Thymus (tissue), 11 donors: ENCODE data around the gene DDX54. TPM values are rescaled to one million over a fixed set of nuclear protein-coding genes. Genes with fewer than 3 reads are reported as not detected.

ENCODE experiments used
- DNase-seq, 9 donors: peaks; one replicate each; pipeline ENCODE4 v3.0.0-alpha.2; 2013; ENCODE audit warnings: low spot score in 9 of 9, low read depth in 6 of 9, missing footprints in 1 of 9
- H3K27ac ChIP-seq, 2 donors: one replicate each; pipeline ENCODE4 v1.5.1; 2013; ENCODE audit warnings: control low read depth in 1 of 2, low read depth in 1 of 2, low read length in 1 of 2, mild to moderate bottlenecking in 1 of 2, moderate library complexity in 1 of 2
- H3K27me3 ChIP-seq, 2 donors: one replicate each; pipeline ENCODE4 v1.5.1; 2013; ENCODE audit warnings: low read length in 1 of 2; ENCODE audit not compliant: control insufficient read depth in 2 of 2, insufficient read depth in 1 of 2
- H3K36me3 ChIP-seq, 2 donors: one replicate each; pipeline ENCODE4 v1.5.1; 2013; ENCODE audit warnings: low read length in 1 of 2, mild to moderate bottlenecking in 1 of 2, moderate library complexity in 1 of 2; ENCODE audit not compliant: control insufficient read depth in 2 of 2, insufficient read depth in 2 of 2
- H3K4me1 ChIP-seq, 2 donors: one replicate each; pipeline ENCODE4 v1.5.1; 2013; ENCODE audit warnings: low read length in 2 of 2; ENCODE audit not compliant: control insufficient read depth in 2 of 2, insufficient read depth in 2 of 2
- H3K4me3 ChIP-seq, 2 donors: one replicate each; pipeline ENCODE4 v1.5.1; 2013; ENCODE audit warnings: low read length in 2 of 2, control low read depth in 1 of 2, mild to moderate bottlenecking in 1 of 2
- H3K9me3 ChIP-seq, 2 donors: one replicate each; pipeline ENCODE4 v1.5.1; 2013; ENCODE audit warnings: low read length in 1 of 2, mild to moderate bottlenecking in 1 of 2; ENCODE audit not compliant: control insufficient read depth in 2 of 2, insufficient read depth in 1 of 2
- WGBS: extraction: QIAGEN DNeasy Blood & Tissue Kit; methylation state at CpG from one replicate; pipeline ENCODE4 v1.1.7; 2013; 5-methylcytosine and 5-hydroxymethylcytosine counted together
- polyA plus RNA-seq: library from polyadenylated mRNA; stranded (reverse); fragments of 200-250 nt; gene quantifications from one replicate; pipeline ENCODE4 v1.2.3, GENCODE V29; 2013
- total RNA-seq: library from RNA; stranded (reverse); fragments of 120-200 nt; gene quantifications from one replicate; pipeline ENCODE4 v1.2.4, GENCODE V29; 2013
- donor health status: healthy.

The DDX54 gene
- total and polyA plus RNA-seq, 2 donors: 23.6 to 49.8 TPM

- Histone ChIP-seq H3K4me1 (peaks cover 19 to 27% of the 10 kb centered on the region in 2 donors), H3K4me3 (no peak overlapping the region), H3K36me3 (no peaks in the 10 kb centered on the region), H3K9me3 (no peaks in the 10 kb centered on the region), H3K27me3 (no peaks in the 10 kb centered on the region), H3K27ac (no peak overlapping the region)
- no peak for DNase-seq
- WGBS: 97% methylated on average over 3 of the region's 3 CpGs
These were observed 19.5 kb upstream of the DDX54 start for GRCh38 chr12:113204804-113205203.

GRCh38 chr12:113203852-113204760, 18.8 kb upstream of the DDX54 start:
- Histone ChIP-seq H3K4me1 (peaks cover 12 to 20% of the 10 kb centered on the region in 2 donors), H3K27ac (no peak overlapping the region), H3K4me3 (no peak overlapping the region), H3K36me3 (no peaks in the 10 kb centered on the region), H3K27me3 (no peaks in the 10 kb centered on the region), H3K9me3 (no peaks in the 10 kb centered on the region)
- 97% methylated on average over 8 of the region's 8 CpGs for WGBS
- DNase-seq: no peak

GRCh38 chr12:113202300-113203075, 17.2 kb upstream of the DDX54 start:
- Histone ChIP-seq H3K4me3 (no peak overlapping the region), H3K4me1 (peaks cover 0 to 3% of the 10 kb centered on the region in 2 donors), H3K27me3 (no peaks in the 10 kb centered on the region), H3K27ac (no peak overlapping the region), H3K36me3 (no peaks in the 10 kb centered on the region), H3K9me3 (no peaks in the 10 kb centered on the region)
- 95% methylated on average over 4 of the region's 4 CpGs for WGBS
- no peak for DNase-seq

GRCh38 chr12:113201187-113202177, 16.2 kb upstream of the DDX54 start:
- H3K9me3 ChIP-seq: no peaks in the 10 kb centered on the region
- H3K36me3 ChIP-seq: no peaks in the 10 kb centered on the region
- H3K4me1 ChIP-seq: peaks cover 0 to 2% of the 10 kb centered on the region in 2 donors
- no peaks in the 10 kb centered on the region for H3K27me3 ChIP-seq
- no peak overlapping the region for H3K4me3 ChIP-seq
- H3K27ac ChIP-seq: no peak overlapping the region
- WGBS: 98% methylated on average over 14 of the region's 14 CpGs
- no peak for DNase-seq

GRCh38 chr12:113200021-113200797, 14.9 kb upstream of the DDX54 start:
- 96% methylated on average over 12 of the region's 12 CpGs for WGBS
- Histone ChIP-seq H3K9me3 (no peaks in the 10 kb centered on the region), H3K27ac (no peak overlapping the region), H3K4me1 (peaks cover 0 to 2% of the 10 kb centered on the region in 2 donors), H3K36me3 (no peaks in the 10 kb centered on the region), H3K27me3 (no peaks in the 10 kb centered on the region), H3K4me3 (no peak overlapping the region)
- no peak for DNase-seq

DNA sequence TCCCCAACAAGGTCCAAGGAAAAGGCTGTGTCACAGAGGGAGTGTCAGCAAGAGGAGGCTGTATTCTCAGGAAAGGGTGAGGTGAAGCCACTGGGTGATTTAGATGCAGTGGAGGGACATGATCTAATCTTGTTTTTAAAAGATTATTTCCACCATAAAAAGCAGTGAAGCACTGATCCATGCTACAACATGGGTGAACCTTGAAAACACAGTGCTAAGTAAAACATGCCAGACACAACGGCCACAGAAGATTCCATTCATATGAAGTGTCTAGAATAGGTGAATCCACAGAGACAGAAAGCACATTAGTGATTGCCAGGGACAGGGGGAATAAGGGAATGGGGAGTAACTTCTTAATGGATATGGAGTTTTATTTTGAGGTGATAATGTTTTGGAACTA, 13.0 kb upstream of the DDX54 start:
- Histone ChIP-seq H3K9me3 (no peaks in the 10 kb centered on the region), H3K36me3 (no peaks in the 10 kb centered on the region), H3K27me3 (no peaks in the 10 kb centered on the region), H3K4me3 (no peak overlapping the region), H3K4me1 (no peaks in the 10 kb centered on the region), H3K27ac (no peak overlapping the region)
- WGBS: 96% methylated on average over 1 of the region's 1 CpG
- no peak for DNase-seq

DNA sequence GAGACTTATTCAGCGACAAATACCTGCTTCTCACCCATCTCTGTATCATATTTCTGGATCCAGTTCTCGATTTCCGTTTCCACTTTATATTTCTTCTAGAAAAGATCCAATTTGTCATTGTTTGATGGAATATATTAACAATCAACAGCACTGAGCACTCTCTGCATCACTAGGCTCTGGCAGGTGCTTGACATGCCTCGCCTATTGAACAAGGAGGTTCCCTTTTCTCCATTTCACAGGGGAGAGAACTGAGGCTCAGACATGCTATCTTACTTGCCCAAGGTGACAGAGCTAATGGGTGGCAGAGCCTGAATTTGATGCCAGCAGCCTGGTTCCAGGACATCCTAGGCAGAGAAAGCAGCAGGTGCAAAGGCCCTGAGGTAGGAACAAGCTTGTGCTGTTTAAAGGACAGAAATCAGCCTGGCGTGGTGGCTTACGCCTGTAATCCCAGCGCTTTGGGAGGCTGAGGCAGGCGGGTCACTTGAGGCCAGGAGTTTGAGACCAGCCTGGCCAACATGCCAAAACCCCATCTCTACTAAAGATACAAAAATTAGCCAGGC, 12.3 kb upstream of the DDX54 start:
- no peak for DNase-seq
- Histone ChIP-seq H3K36me3 (peaks cover 0 to 2% of the 10 kb centered on the region in 2 donors), H3K4me1 (no peaks in the 10 kb centered on the region), H3K4me3 (no peak overlapping the region), H3K27ac (no peak overlapping the region), H3K27me3 (no peaks in the 10 kb centered on the region), H3K9me3 (no peaks in the 10 kb centered on the region)
- WGBS: 98% methylated on average over 8 of the region's 8 CpGs

- 21% methylated on average over 4 of the region's 4 CpGs for WGBS
- Histone ChIP-seq H3K4me1 (no peaks in the 10 kb centered on the region), H3K27ac (no peak overlapping the region), H3K36me3 (peaks cover 5 to 8% of the 10 kb centered on the region in 2 donors), H3K9me3 (no peaks in the 10 kb centered on the region), H3K4me3 (no peak overlapping the region), H3K27me3 (no peaks in the 10 kb centered on the region)
- peak in 5 of 9 donors; percentile 34 to 82 (median 49) for DNase-seq
These were observed 11.7 kb upstream of the DDX54 start for GRCh38 chr12:113196990-113197389.
